Endothelial cell of umbilical vein (primary cell): ENCODE data around the gene TOX2. TPM values are rescaled to one million over a fixed set of nuclear protein-coding genes. Genes with fewer than 3 reads are reported as not detected.

ENCODE experiments used
- BruUV-seq: library from RNA; stranded (reverse); fragments of 400-500 nt; replicated peaks from 2 replicates; lab custom pipeline; 2021; lab: Mats Ljungman, UMichigan
- CTCF ChIA-PET: fragments of 300-600, 350-600 bp; sonication (Branson Sonifier 250); formaldehyde crosslinking; loops from one replicate; lab custom pipeline; 2021; ENCODE audit warnings: antibody characterized with exemption, inconsistent platforms; lab: Charles Lee
- POLR2A ChIA-PET: fragments of 300-600, 350-600 bp; sonication (Branson Sonifier 250); formaldehyde crosslinking; loops from one replicate; lab custom pipeline; 2021; ENCODE audit warnings: antibody characterized with exemption, inconsistent platforms; lab: Charles Lee
- DNase-seq: peaks from one replicate; pipeline ENCODE4 v3.0.0-alpha.2; 2011; ENCODE audit warnings: low read depth, low spot score
- FAIRE-seq: peaks from 2 replicates; lab custom pipeline; 2011; peaks lifted over from hg19 to GRCh38; lab: Jason Lieb, UNC
- H2AFZ ChIP-seq: 2 replicates; pipeline ENCODE4 v1.6.0; 2012; ENCODE audit warnings: low read depth, low read length, control low read depth, inconsistent platforms
- H3K27ac ChIP-seq: 2 replicates; pipeline ENCODE4 v1.5.1; 2011; ENCODE audit warnings: low read depth, mild to moderate bottlenecking, control low read depth, low read length, moderate library complexity; ENCODE audit not compliant: insufficient read depth
- H3K27me3 ChIP-seq, 2 experiments: 2 replicates each; pipeline versions ENCODE4 v1.6.0 to v1.6.1; 2011; ENCODE audit warnings: low read length in 2 of 2, mixed read lengths in 1 of 2; ENCODE audit not compliant: control insufficient read depth in 2 of 2, insufficient read depth in 2 of 2
- H3K36me3 ChIP-seq, 2 experiments: 2 replicates in 1 of 2; 3 replicates in 1 of 2; pipeline ENCODE4 v1.5.1; 2011; ENCODE audit warnings: low read length in 2 of 2, mild to moderate bottlenecking in 1 of 2, moderate library complexity in 1 of 2; ENCODE audit not compliant: control insufficient read depth in 2 of 2, insufficient read depth in 2 of 2; ENCODE audit errors: extremely low read depth in 1 of 2
- H3K4me1 ChIP-seq: 3 replicates; pipeline ENCODE4 v1.5.1; 2011; ENCODE audit warnings: mild to moderate bottlenecking, low read length; ENCODE audit not compliant: control insufficient read depth, insufficient read depth; ENCODE audit errors: extremely low read depth
- H3K4me2 ChIP-seq: 2 replicates; pipeline ENCODE4 v1.6.1; 2011; ENCODE audit warnings: low read length, control low read depth, mixed read lengths; ENCODE audit not compliant: insufficient read depth
- H3K4me3 ChIP-seq, 3 experiments: fragments of 200-600 bp in 1 of 3; sonication (generic), shearing (Covaris generic) in 1 of 3; replicated peaks in 1 of 3; 2 replicates each; pipeline ENCODE4 v1.5.1; 2011 to 2016; ENCODE audit warnings: control low read depth in 3 of 3, low read length in 3 of 3, mild to moderate bottlenecking in 2 of 3, inconsistent platforms in 1 of 3, low read depth in 1 of 3, moderate library complexity in 1 of 3; ENCODE audit not compliant: insufficient read depth in 1 of 3
- H3K79me2 ChIP-seq: 2 replicates; pipeline ENCODE4 v1.6.0; 2012; ENCODE audit warnings: low read length, inconsistent platforms; ENCODE audit not compliant: control insufficient read depth, insufficient read depth
- H3K9ac ChIP-seq: replicated peaks from 2 replicates; pipeline ENCODE3; 2011; ENCODE audit warnings: low read length, control low read depth; ENCODE audit not compliant: insufficient read depth; ENCODE audit errors: extremely low read depth
- H3K9me1 ChIP-seq: replicated peaks from 3 replicates; pipeline ENCODE4 v1.6.0; 2011; ENCODE audit warnings: mild to moderate bottlenecking, low read length; ENCODE audit not compliant: control insufficient read depth, insufficient read depth; ENCODE audit errors: extremely low read depth
- H3K9me3 ChIP-seq: replicated peaks from 2 replicates; pipeline ENCODE4 v1.5.1; 2012; ENCODE audit warnings: low read length, inconsistent platforms; ENCODE audit not compliant: control insufficient read depth, insufficient read depth
- H4K20me1 ChIP-seq: replicated peaks from 2 replicates; pipeline ENCODE3; 2011; ENCODE audit warnings: mild to moderate bottlenecking, low read length; ENCODE audit not compliant: control insufficient read depth, insufficient read depth; ENCODE audit errors: extremely low read depth
- EZH2 ChIP-seq: IDR thresholded peaks from 2 replicates; pipeline ENCODE4 v1.6.1; 2012; ENCODE audit warnings: borderline replicate concordance, low read depth, mild to moderate bottlenecking, moderate library complexity, low read length, inconsistent platforms; ENCODE audit not compliant: severe bottlenecking
- FOS ChIP-seq: IDR thresholded peaks from 2 replicates; pipeline ENCODE4 v1.6.1; 2011; ENCODE audit warnings: mild to moderate bottlenecking, low read length, moderate library complexity, borderline replicate concordance; ENCODE audit not compliant: insufficient read depth
- GATA2 ChIP-seq: IDR thresholded peaks from 2 replicates; pipeline ENCODE4 v1.7.0; 2011; ENCODE audit warnings: low read depth, mild to moderate bottlenecking, moderate library complexity, mixed read lengths, low read length; ENCODE audit not compliant: insufficient read length, insufficient read depth
- JUN ChIP-seq: IDR thresholded peaks from 2 replicates; pipeline ENCODE4 v1.6.1; 2011; ENCODE audit warnings: borderline replicate concordance, low read depth; ENCODE audit not compliant: insufficient read length, insufficient read depth
- MAX ChIP-seq: IDR thresholded peaks from 2 replicates; pipeline ENCODE4 v1.6.1; 2011; ENCODE audit not compliant: insufficient read depth, insufficient read length
- MYC ChIP-seq: IDR thresholded peaks from one replicate; pipeline ENCODE4 v1.6.1; 2011; ENCODE audit warnings: mild to moderate bottlenecking, low read depth, low read length
- POLR2A ChIP-seq: IDR thresholded peaks from 2 replicates; pipeline ENCODE4 v1.6.1; 2012; ENCODE audit warnings: low read depth, mild to moderate bottlenecking, control low read depth, low read length
- dilution Hi-C: fragments of 300-500 bp; cut with MboI; formaldehyde crosslinking; loops from one replicate; pipeline ENCODE4 v1.15.0; 2019; ENCODE audit warnings: low sequenced_read_pairs; ENCODE audit not compliant: extremely low pct_ligation_motif_present
- intact Hi-C: fragments of 100-400 bp; cut with micrococcal nuclease; formaldehyde crosslinking; loops from one replicate; pipeline ENCODE4 v1.10.0; 2022
- polyA plus RNA-seq, 4 experiments: library from polyadenylated mRNA; depleted of rRNA in 3 of 4; stranded (reverse) in 3 of 4; unstranded in 1 of 4; fragments of >200 nt; gene quantifications; 2 replicates each; pipeline versions ENCODE4 v1.2.1 to v1.2.3, GENCODE V29; 2011 to 2012; ENCODE audit warnings: missing spikeins in 1 of 4
- total RNA-seq: library from RNA; stranded (reverse); gene quantifications from 2 replicates; pipeline ENCODE4 v1.2.3, GENCODE V29; 2021

Gene TOX2
- total and polyA plus RNA-seq, 2 donors (not counting 3 experiments of a cell fraction or from before 2014, with no cell fraction given), result 7.0 to 18.6 TPM

GRCh38 chr20:43949248-43949647 is 34.6 kb downstream of the TOX2 start:
- no peak overlapping the region for H3K4me3 ChIP-seq
- POLR2A ChIA-PET, result no interaction called here
- no peaks in the 10 kb centered on the region for H4K20me1 ChIP-seq
- no peak overlapping the region for H3K27ac ChIP-seq
- no peak for FAIRE-seq
- H3K4me2 ChIP-seq, result no peak overlapping the region
- H3K27me3 ChIP-seq, result no peaks in the 10 kb centered on the region
- H3K4me1 ChIP-seq, result peaks cover 10% of the 10 kb centered on the region
- CTCF ChIA-PET, result interaction anchor here (1.0 kb wide), 1 partner anchor 28 kb away, joined by 3 read pairs; no protein-coding TSS in a partner anchor
- BruUV-seq, result no TSS peak
- no peak overlapping the region for H3K9ac ChIP-seq
- intact Hi-C loops, result no loop called here
- dilution Hi-C loops, result no loop called here
- H3K79me2 ChIP-seq, result no peaks in the 10 kb centered on the region
- no peaks in the 10 kb centered on the region for H3K9me1 ChIP-seq
- no peaks in the 10 kb centered on the region for H3K36me3 ChIP-seq
- no peak for TF ChIP-seq MAX
- TF ChIP-seq FOS, result no peak
- no peak for TF ChIP-seq GATA2
- no peak for TF ChIP-seq POLR2A
- no peak for TF ChIP-seq MYC
- no peak for TF ChIP-seq EZH2
- no peak for TF ChIP-seq JUN
- H2AFZ ChIP-seq, result no peak overlapping the region
- DNase-seq, result no peak
- no peaks in the 10 kb centered on the region for H3K9me3 ChIP-seq
